Activated naive CD4-positive, alpha-beta T cell treated with anti-CD3 and anti-CD28 coated beads, Interleukin-2, amount 50 U/mL, for 72 hours (primary cell): ENCODE data around the gene INO80C. TPM values are rescaled to one million over a fixed set of nuclear protein-coding genes. Genes with fewer than 3 reads are reported as not detected.

Source experiments
- ATAC-seq, 2 donors: fragments of 150-1000 bp; cut with Tn5 transposase; 2 replicates each; pipeline ENCODE4 v1.10.0; 2021; ENCODE audit warnings: mild to moderate bottlenecking in 2 of 2, moderate library complexity in 2 of 2
- DNase-seq, 2 donors: peaks; one replicate each; pipeline ENCODE4 v3.0.0; 2021 to 2022; ENCODE audit warnings: low spot score in 2 of 2
- H3K27ac Mint-ChIP-seq, 2 donors: one replicate each; pipeline ENCODE4 v1.8.0; 2022; ENCODE audit warnings: mild to moderate bottlenecking in 2 of 2, mixed read lengths in 2 of 2
- H3K36me3 Mint-ChIP-seq, 2 donors: one replicate each; pipeline ENCODE4 v1.8.0; 2022; ENCODE audit warnings: mixed read lengths in 2 of 2
- H3K9me3 Mint-ChIP-seq, 2 donors: one replicate each; pipeline ENCODE4 v1.8.0; 2022; ENCODE audit warnings: mixed read lengths in 2 of 2
- total RNA-seq, 2 donors: library from RNA; stranded (reverse); gene quantifications; one replicate each; pipeline ENCODE4 v1.2.3, GENCODE V29; 2022

INO80C gene
- 10 to 100 TPM; 14.6 to 36.9 TPM for total RNA-seq

- peak; percentile 91 to 94 for DNase-seq
- peaks cover 0 to 4% of the 10 kb centered on the region in 2 donors for H3K9me3 Mint-ChIP-seq
- peaks cover 0 to 5% of the 10 kb centered on the region in 2 donors for H3K36me3 Mint-ChIP-seq
- H3K27ac Mint-ChIP-seq, result peak within 1 kb of the TSS; percentile 92 to 100
- ATAC-seq, result peak; percentile 94 to 96
Observed at GRCh38 chr18:35497370-35498197, at the start of gene INO80C. Gene INO80C (minus strand): TSS chr18:35497960. CDS start chr18:35497874, 86 bp downstream.

GRCh38 chr18:35547008-35547605 is 49.3 kb upstream of the INO80C start:
- Mint-ChIP-seq H3K36me3 (peaks cover 0 to 21% of the 10 kb centered on the region in 2 donors), H3K9me3 (peaks cover 5 to 15% of the 10 kb centered on the region in 2 donors), H3K27ac (no peak overlapping the region)
- no peak for DNase-seq
- ATAC-seq, result peak in 1 of 2 donors; percentile 40

- Mint-ChIP-seq H3K27ac (no peak overlapping the region), H3K36me3 (peaks cover 0 to 18% of the 10 kb centered on the region in 2 donors), H3K9me3 (peaks cover 5 to 10% of the 10 kb centered on the region in 2 donors)
- DNase-seq, result no peak
- ATAC-seq, result no peak
Observed at GRCh38 chr18:35542356-35542755, 44.6 kb upstream of the INO80C start.

DNA sequence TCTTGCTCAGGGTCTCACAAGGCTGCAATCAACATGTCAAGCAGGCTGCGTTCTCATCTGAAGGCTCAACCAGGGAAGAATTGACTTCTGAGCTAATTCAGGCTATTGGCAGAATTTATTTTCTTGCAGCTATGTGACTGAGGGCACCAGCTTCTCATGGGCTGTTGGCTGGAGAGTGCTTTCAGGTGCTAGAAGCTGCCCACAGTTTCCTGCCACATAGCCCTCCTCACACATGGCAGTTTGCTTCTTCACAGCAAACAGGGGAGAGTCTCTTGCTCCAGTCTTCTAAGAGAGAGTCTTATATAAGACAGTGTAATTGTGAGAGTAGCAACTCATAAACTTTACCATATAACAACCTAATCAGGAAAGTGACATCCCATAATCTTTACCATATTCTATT is 37.5 kb upstream of the INO80C start:
- Mint-ChIP-seq H3K9me3 (peaks cover 0 to 15% of the 10 kb centered on the region in 2 donors), H3K27ac (no peak overlapping the region), H3K36me3 (peaks cover 11 to 16% of the 10 kb centered on the region in 2 donors)
- ATAC-seq, result no peak
- no peak for DNase-seq

DNA sequence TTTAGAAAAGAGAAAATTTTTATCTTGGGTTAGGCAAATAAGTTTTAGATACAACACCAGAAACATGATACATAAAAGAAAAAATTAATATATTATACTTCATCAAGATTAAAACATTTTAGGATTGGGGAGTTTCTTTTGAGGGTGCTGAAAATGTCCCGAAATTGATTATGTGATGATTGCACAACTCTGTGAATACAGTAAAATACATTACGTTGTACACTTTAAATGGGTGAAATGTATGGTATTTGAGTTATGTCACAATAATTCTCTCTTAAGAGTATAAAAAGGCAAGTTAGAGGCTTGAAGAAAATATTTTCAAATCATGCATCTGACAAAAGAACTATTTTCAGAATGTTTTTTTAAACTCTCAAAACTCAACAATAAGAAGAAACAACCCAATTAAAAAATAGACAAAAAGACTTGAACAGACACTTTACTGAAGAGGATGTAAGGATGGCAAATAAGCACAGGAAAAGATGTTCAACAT is 36.2 kb upstream of the INO80C start:
- Mint-ChIP-seq H3K9me3 (peaks cover 0 to 16% of the 10 kb centered on the region in 2 donors), H3K27ac (no peak overlapping the region), H3K36me3 (peaks cover 12 to 21% of the 10 kb centered on the region in 2 donors)
- DNase-seq (no peak), ATAC-seq (no peak)

- H3K9me3 Mint-ChIP-seq, result peaks cover 0 to 13% of the 10 kb centered on the region in 2 donors
- ATAC-seq, result no peak
Observed at GRCh38 chr18:35528749-35529274, 31.1 kb upstream of the INO80C start.

GRCh38 chr18:35526495-35527059 is 28.8 kb upstream of the INO80C start:
- Mint-ChIP-seq H3K27ac (peak overlapping the region in 1 of 2 donors; percentile 25), H3K36me3 (peaks cover 10 to 25% of the 10 kb centered on the region in 2 donors), H3K9me3 (peaks cover 0 to 13% of the 10 kb centered on the region in 2 donors)
- ATAC-seq (no peak), DNase-seq (no peak)

More at GRCh38 chr18:35528749-35529274, 31.1 kb upstream of the INO80C start:
- no peak for DNase-seq
- Mint-ChIP-seq H3K27ac (peak overlapping the region in 1 of 2 donors; percentile 4), H3K36me3 (peaks cover 10 to 25% of the 10 kb centered on the region in 2 donors)

DNA sequence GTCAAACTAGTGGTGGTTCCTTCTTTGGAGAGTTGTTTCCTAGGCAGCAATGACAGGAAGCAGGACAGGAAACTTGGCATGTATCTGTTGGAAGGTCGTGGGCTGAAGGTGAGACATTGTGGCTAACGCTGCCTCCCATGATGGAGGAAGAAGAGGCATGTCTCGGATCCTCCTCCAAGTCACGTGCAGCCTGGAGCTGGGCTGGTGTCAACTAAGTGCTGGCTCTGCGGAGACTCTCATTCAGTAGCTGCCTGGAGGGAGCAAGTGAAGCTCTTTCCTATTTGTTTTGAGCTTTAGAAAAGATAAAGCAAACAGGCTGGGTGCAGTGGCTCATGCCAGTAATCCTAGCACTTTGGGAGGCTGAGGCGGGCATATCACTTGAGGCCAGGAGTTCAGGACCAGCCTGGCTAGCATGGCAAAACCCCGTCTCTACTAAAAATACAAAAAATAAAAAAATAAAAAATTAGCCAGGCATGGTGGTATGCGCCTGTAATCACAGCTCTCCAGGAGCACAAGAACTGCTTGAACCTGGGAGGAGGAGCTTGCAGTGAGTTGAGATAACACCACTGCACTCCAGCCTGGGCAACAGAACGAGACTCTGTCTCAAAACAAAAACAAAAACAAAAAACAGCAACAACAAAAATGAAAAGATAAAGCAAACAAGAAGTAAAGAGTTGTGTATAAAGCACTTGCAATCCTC is 28.2 kb upstream of the INO80C start:
- Mint-ChIP-seq H3K36me3 (peaks cover 10 to 24% of the 10 kb centered on the region in 2 donors), H3K27ac (peak overlapping the region in 1 of 2 donors; percentile 25), H3K9me3 (peaks cover 0 to 9% of the 10 kb centered on the region in 2 donors)
- ATAC-seq (no peak), DNase-seq (no peak)

- ATAC-seq (no peak), DNase-seq (no peak)
- no peak overlapping the region for H3K27ac Mint-ChIP-seq
- peaks cover 0 to 4% of the 10 kb centered on the region in 2 donors for H3K9me3 Mint-ChIP-seq
- H3K36me3 Mint-ChIP-seq, result peaks cover 10 to 15% of the 10 kb centered on the region in 2 donors
Observed at GRCh38 chr18:35524226-35524625, 26.5 kb upstream of the INO80C start.

DNA sequence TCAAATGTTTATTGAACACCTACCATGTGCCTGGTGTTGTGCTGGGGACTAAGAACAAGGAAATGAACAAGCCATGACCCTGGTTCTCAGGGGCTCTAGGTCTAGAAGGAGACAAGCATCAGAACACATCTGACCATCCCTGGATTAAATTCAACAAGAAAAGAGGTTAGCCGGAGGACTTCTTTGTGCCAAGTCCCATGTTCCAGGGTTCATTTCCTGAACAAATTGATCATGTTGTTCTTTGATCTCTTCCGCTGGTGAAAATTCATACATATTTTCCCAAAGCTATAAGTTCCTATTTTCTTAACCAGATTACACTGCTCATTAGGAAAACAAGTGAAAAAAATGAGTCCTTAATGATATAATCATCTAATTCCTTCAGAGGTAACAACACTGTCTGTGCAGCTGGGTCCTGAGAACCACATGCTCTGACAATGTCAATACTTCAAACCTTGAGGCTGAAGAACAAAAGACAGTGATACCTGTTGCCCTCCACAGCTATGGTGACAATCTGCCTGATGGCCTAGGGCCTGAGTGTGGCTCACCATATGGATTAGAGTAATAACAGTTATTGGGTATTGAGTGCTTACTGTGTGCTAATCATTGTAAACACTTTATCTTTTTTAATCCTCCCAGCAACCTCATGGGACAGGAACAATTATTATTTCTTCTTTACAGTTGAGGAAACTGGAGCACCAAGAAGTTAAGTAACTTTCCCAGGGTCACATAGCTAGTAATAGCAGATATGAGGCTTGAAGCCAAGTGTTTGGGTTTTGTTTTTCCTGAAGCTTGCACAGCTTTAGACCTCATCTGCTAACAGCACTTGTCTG is 24.6 kb upstream of the INO80C start:
- no peak for DNase-seq
- Mint-ChIP-seq H3K27ac (no peak overlapping the region), H3K36me3 (peaks cover 0 to 1% of the 10 kb centered on the region in 2 donors), H3K9me3 (no peaks in the 10 kb centered on the region)
- no peak for ATAC-seq

DNA sequence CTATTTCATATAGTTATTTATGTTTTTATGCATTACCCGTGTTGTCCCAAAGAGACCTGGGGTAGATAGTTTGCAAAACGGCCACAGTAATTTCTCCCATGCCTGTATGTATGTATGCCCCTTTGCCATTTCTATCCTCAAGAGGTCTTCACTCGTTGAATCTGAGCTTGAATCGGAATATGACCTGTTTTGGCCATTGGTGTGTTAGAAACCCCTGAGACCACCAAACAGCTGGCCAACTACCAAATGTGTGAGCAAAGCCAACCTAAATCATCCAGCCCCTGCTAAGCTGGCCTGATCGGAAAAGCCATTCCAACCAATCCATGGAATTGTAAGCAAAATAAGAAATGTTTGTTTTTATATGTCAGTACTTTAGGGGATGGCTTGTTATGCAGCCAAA is 23.4 kb upstream of the INO80C start:
- H3K9me3 Mint-ChIP-seq, result no peaks in the 10 kb centered on the region
- H3K27ac Mint-ChIP-seq, result no peak overlapping the region
- no peak for DNase-seq
- no peaks in the 10 kb centered on the region for H3K36me3 Mint-ChIP-seq
- ATAC-seq, result no peak

DNA sequence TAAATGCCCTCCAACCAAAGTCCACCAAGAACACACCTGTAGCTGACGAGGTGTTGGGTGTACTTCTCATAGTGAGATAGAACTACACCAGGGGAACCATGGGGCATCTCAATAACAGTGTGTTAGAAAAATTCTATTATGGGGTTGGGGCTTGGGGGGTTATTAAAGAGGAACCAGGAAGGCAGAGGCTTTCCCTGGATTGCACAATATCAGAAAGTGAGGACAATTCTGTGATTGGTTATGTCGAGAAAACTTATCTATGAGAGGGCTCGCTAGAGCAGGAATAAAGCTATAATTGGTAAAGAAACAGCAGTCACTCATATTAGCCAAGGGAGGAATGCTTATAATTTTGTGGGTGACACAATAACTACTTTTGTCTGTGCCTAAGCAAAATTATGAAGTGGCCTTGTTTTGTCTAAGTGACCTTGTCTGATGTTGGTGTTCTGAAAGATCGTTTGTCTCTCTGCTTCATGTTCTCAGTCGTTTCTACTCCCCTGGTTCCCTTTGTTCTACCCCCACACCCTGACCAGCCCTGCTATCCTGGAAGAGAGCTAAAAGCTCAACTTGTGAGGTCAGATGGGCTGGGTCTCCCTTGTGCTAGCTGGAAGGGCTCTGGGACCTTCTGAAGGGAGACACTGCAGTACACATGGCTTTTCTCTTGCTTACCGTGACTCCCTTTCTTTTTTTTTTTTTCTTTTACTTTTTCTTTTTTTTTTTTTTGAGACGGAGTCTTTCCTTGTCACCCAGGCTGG is 21.6 kb upstream of the INO80C start:
- Mint-ChIP-seq H3K27ac (no peak overlapping the region), H3K9me3 (no peaks in the 10 kb centered on the region), H3K36me3 (no peaks in the 10 kb centered on the region)
- ATAC-seq, result no peak
- no peak for DNase-seq

DNA sequence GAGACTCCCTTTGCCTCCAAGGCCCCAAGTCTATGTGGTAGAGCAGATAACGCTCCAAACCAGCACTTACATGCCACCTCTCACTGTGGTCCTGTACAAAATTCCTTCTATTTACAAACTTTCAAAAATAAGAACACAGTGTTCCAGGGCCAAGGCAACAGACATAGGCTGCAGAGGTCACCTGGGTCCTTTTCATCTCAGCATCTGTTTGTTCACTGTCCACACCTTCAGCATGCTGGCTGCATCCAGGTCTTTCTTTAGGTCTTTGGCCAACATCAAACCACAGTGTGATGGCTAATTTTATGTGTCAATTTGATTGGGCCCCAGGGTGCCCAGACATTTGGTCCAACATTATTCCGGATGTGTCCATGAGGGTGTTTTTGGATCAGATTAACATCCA is 20.0 kb upstream of the INO80C start:
- Mint-ChIP-seq H3K9me3 (no peaks in the 10 kb centered on the region), H3K36me3 (no peaks in the 10 kb centered on the region), H3K27ac (peak overlapping the region in 1 of 2 donors; percentile 41)
- no peak for DNase-seq
- no peak for ATAC-seq

DNA sequence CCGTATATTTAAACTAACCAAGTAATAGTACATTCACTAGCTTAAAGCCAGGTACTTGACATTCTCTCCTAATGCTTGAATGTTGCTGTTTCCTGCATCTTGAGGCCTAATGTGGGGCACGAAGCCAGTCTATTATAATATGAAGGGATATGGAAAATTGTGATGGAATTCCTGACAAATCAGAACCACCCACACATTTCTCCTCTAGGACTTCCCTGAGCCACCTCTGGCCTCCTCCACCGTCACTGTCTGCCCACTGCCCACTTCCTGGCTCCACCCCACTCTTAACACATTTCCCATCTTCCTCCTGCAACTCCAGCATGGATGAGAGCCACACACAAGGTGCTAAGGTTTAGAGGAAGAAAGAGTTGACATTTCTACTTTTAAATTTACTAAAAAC is 19.0 kb upstream of the INO80C start:
- Mint-ChIP-seq H3K27ac (no peak overlapping the region), H3K36me3 (no peaks in the 10 kb centered on the region), H3K9me3 (no peaks in the 10 kb centered on the region)
- ATAC-seq, result no peak
- DNase-seq, result no peak

DNA sequence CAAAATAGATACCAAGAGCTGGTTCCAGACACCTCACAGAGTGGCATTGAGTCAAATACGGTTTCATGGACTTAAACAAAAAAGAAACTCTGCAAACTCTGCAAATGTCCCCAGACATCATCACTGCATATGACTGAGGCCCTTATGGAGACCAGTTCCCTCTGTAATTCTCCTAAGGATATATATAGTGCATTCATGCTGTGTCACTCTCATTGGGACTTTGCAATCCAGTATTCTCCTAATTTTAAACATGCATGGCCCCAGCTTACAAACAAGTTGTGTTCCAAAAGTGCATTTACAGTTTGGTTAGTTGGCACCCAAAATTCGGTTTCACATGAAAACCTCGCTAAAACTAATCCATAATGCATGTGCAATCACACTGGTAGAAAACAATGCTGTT is 18.6 kb upstream of the INO80C start:
- no peaks in the 10 kb centered on the region for H3K36me3 Mint-ChIP-seq
- no peak for ATAC-seq
- no peak overlapping the region for H3K27ac Mint-ChIP-seq
- no peaks in the 10 kb centered on the region for H3K9me3 Mint-ChIP-seq
- DNase-seq, result no peak
